MM.1S (cell line): ENCODE data around the gene FRMPD2.

Experiments
- EZH2 ChIP-seq: fragments of 300-600 bp; sonication (generic); optimal IDR thresholded peaks from 2 replicates; pipeline ENCODE3; 2017; ENCODE audit warnings: low read depth, mild to moderate bottlenecking, antibody characterized with exemption, low read length, mixed read lengths
- EZH2phosphoT487 ChIP-seq: fragments of 300-600 bp; sonication (generic); IDR thresholded peaks from 2 replicates; pipeline ENCODE4 v1.6.1; 2018; ENCODE audit warnings: antibody characterized with exemption, low read length
- TF ChIP-seq, protein P1 (sequence below): fragments of 300-600 bp; sonication (generic); IDR thresholded peaks from 2 replicates; pipeline ENCODE4 v1.5.1; 2016; ENCODE audit warnings: antibody characterized with exemption, low read length, mixed read lengths

DNA sequence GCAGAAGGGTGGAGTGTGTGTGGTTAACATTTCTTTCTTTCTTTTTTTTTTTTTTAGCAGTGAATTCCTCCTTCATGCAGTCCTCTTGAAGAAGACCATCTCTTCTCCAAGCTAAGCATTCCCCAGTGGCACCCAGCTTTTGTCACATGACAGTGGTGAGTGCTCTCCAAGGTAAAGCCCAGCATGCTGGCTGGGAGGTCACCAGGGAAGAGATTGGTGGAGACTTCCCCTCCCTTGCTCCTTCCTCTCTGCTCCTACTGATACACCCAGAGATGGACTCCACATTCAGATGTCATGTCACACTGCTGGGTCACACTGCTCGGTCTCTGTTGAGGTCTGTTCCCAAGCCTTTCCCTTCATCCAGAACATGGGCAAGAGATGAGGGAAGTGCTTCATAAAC lies 55.3 kb downstream of the FRMPD2 start:
- TF ChIP-seq, protein P1, sequence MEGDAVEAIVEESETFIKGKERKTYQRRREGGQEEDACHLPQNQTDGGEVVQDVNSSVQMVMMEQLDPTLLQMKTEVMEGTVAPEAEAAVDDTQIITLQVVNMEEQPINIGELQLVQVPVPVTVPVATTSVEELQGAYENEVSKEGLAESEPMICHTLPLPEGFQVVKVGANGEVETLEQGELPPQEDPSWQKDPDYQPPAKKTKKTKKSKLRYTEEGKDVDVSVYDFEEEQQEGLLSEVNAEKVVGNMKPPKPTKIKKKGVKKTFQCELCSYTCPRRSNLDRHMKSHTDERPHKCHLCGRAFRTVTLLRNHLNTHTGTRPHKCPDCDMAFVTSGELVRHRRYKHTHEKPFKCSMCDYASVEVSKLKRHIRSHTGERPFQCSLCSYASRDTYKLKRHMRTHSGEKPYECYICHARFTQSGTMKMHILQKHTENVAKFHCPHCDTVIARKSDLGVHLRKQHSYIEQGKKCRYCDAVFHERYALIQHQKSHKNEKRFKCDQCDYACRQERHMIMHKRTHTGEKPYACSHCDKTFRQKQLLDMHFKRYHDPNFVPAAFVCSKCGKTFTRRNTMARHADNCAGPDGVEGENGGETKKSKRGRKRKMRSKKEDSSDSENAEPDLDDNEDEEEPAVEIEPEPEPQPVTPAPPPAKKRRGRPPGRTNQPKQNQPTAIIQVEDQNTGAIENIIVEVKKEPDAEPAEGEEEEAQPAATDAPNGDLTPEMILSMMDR, result no peak
- TF ChIP-seq EZH2phosphoT487, result no peak
- TF ChIP-seq EZH2, result no peak
